Smooth muscle cell (in vitro differentiated cells): ENCODE measurements around the gene TAF4. TPM values are rescaled to one million over a fixed set of nuclear protein-coding genes. Genes with fewer than 3 reads are reported as not detected.
"Not testable (repeated sequence)": the region's sequence is repeated elsewhere in the genome, so short reads cannot be mapped to it uniquely, and the experiment has no call there.

Source experiments
- DNase-seq: peaks from one replicate; lab custom pipeline; 2025; ENCODE audit not compliant: unreplicated experiment; lab: John Stamatoyannopoulos, UW
- H2AFZ ChIP-seq: fragments of 200-600 bp; sonication (generic); 2 replicates; pipeline ENCODE4 v1.6.0; 2016; ENCODE audit warnings: antibody characterized with exemption, low read depth, mild to moderate bottlenecking
- H3F3A ChIP-seq: fragments of 200-600 bp; sonication (generic); 2 replicates; pipeline ENCODE4 v1.6.0; 2017; ENCODE audit warnings: antibody characterized with exemption, low read depth
- H3K27ac ChIP-seq: fragments of 200-600 bp; sonication (generic); 2 replicates; pipeline ENCODE4 v1.5.1; 2016; ENCODE audit warnings: low read depth, mild to moderate bottlenecking
- H3K27me3 ChIP-seq: fragments of 200-600 bp; sonication (generic); 2 replicates; pipeline ENCODE4 v1.6.1; 2016; ENCODE audit warnings: low read depth, mild to moderate bottlenecking
- H3K36me3 ChIP-seq: fragments of 200-600 bp; sonication (generic); 2 replicates; pipeline ENCODE4 v1.5.1; 2016; ENCODE audit warnings: low read depth
- H3K4me1 ChIP-seq: fragments of 200-600 bp; sonication (generic); 2 replicates; pipeline ENCODE4 v1.5.1; 2016; ENCODE audit warnings: low read depth
- H3K4me2 ChIP-seq: fragments of 200-600 bp; sonication (generic); 2 replicates; pipeline ENCODE4 v1.6.0; 2016; ENCODE audit warnings: mild to moderate bottlenecking
- H3K4me3 ChIP-seq: fragments of 200-600 bp; sonication (generic); 2 replicates; pipeline ENCODE4 v1.5.1; 2016; ENCODE audit warnings: mild to moderate bottlenecking
- H3K79me2 ChIP-seq: fragments of 200-600 bp; sonication (generic); 2 replicates; pipeline ENCODE4 v1.6.0; 2016; ENCODE audit warnings: low read depth, mild to moderate bottlenecking
- H3K9ac ChIP-seq: fragments of 200-600 bp; sonication (generic); 2 replicates; pipeline ENCODE4 v1.6.0; 2016; ENCODE audit warnings: low read depth
- H3K9me3 ChIP-seq: fragments of 200-600 bp; sonication (generic); replicated peaks from 2 replicates; pipeline ENCODE4 v1.5.1; 2016; ENCODE audit warnings: low read depth
- H4K20me1 ChIP-seq: fragments of 200-600 bp; sonication (generic); 2 replicates; pipeline ENCODE4 v1.6.0; 2016; ENCODE audit warnings: low read depth
- CTCF ChIP-seq: fragments of 200-600 bp; sonication (generic); IDR thresholded peaks from 2 replicates; pipeline ENCODE4 v1.5.1; 2017; ENCODE audit warnings: borderline replicate concordance, mild to moderate bottlenecking, antibody characterized with exemption; ENCODE audit not compliant: insufficient read depth, poor library complexity, severe bottlenecking
- WGBS: methylation state at CpG from one replicate; pipeline ENCODE4 v1.1.7; 2016; ENCODE audit warnings: low lambda C conversion rate; 5-methylcytosine and 5-hydroxymethylcytosine counted together
- polyA plus RNA-seq: library from polyadenylated mRNA; unstranded; fragments of >200 nt; fragmentation: Nextera tagmentation; extraction: Ambion mirVana; gene quantifications from 2 replicates; pipeline ENCODE4 v1.2.1, GENCODE V29; 2016
- total RNA-seq: library from RNA; depleted of rRNA; stranded (reverse); fragments of >200 nt; gene quantifications from 2 replicates; pipeline ENCODE4 v1.2.3, GENCODE V29; 2014

Gene TAF4
- total and polyA plus RNA-seq, 2 experiments from 2014 or later = 0.67 to 8.5 TPM

- WGBS = 66% methylated on average over 5 of the region's 5 CpGs
- H3K79me2 ChIP-seq = no peaks in the 10 kb centered on the region
- H2AFZ ChIP-seq = no peak overlapping the region
- H3F3A ChIP-seq = no peaks in the 10 kb centered on the region
- no peak overlapping the region for H3K9ac ChIP-seq
- no peak overlapping the region for H3K27ac ChIP-seq
- no peaks in the 10 kb centered on the region for H3K9me3 ChIP-seq
- H4K20me1 ChIP-seq = no peaks in the 10 kb centered on the region
- no peaks in the 10 kb centered on the region for H3K4me1 ChIP-seq
- no peak for TF ChIP-seq CTCF
- H3K4me2 ChIP-seq = no peak overlapping the region
- H3K36me3 ChIP-seq = no peaks in the 10 kb centered on the region
- H3K27me3 ChIP-seq = no peaks in the 10 kb centered on the region
- no peak for DNase-seq
- H3K4me3 ChIP-seq = no peak overlapping the region
These were observed 17.6 kb upstream of the TAF4 start for GRCh38 chr20:62083312-62083711.

- Histone ChIP-seq H3K27ac (no peak overlapping the region), H3K4me2 (no peak overlapping the region), H2AFZ (no peak overlapping the region), H3K9me3 (peaks cover 6% of the 10 kb centered on the region), H4K20me1 (no peaks in the 10 kb centered on the region), H3F3A (no peaks in the 10 kb centered on the region), H3K4me3 (no peak overlapping the region), H3K79me2 (no peaks in the 10 kb centered on the region), H3K27me3 (no peaks in the 10 kb centered on the region), H3K4me1 (no peaks in the 10 kb centered on the region), H3K9ac (no peak overlapping the region), H3K36me3 (no peaks in the 10 kb centered on the region)
- no peak for DNase-seq
- WGBS = 86% methylated on average over 15 of the region's 15 CpGs
- TF ChIP-seq CTCF = no peak
These were observed 14.7 kb upstream of the TAF4 start for GRCh38 chr20:62080249-62080990.

- Histone ChIP-seq H3K4me1 (no peaks in the 10 kb centered on the region), H3K27me3 (no peaks in the 10 kb centered on the region), H4K20me1 (no peaks in the 10 kb centered on the region), H3K27ac (no peak overlapping the region), H3K79me2 (no peaks in the 10 kb centered on the region), H3K9me3 (peaks cover 9% of the 10 kb centered on the region), H3K36me3 (no peaks in the 10 kb centered on the region), H3K4me3 (no peak overlapping the region), H3K9ac (no peak overlapping the region), H3F3A (no peaks in the 10 kb centered on the region), H2AFZ (no peak overlapping the region), H3K4me2 (no peak overlapping the region)
- WGBS = 100% methylated on average over 1 of the region's 1 CpG
- DNase-seq = no peak
- TF ChIP-seq CTCF = no peak
These were observed 13.5 kb upstream of the TAF4 start for GRCh38 chr20:62079166-62079565.

- H3K36me3 ChIP-seq = no peaks in the 10 kb centered on the region
- H2AFZ ChIP-seq = no peak overlapping the region
- H3F3A ChIP-seq = no peaks in the 10 kb centered on the region
- 95% methylated on average over 5 of the region's 5 CpGs for WGBS
- DNase-seq = no peak
- no peak overlapping the region for H3K4me3 ChIP-seq
- H3K4me1 ChIP-seq = no peaks in the 10 kb centered on the region
- no peaks in the 10 kb centered on the region for H3K27me3 ChIP-seq
- no peak for TF ChIP-seq CTCF
- peaks cover 9% of the 10 kb centered on the region for H3K9me3 ChIP-seq
- H3K9ac ChIP-seq = no peak overlapping the region
- H3K79me2 ChIP-seq = no peaks in the 10 kb centered on the region
- no peak overlapping the region for H3K4me2 ChIP-seq
- no peak overlapping the region for H3K27ac ChIP-seq
- H4K20me1 ChIP-seq = no peaks in the 10 kb centered on the region
These were observed 7.6 kb upstream of the TAF4 start for GRCh38 chr20:62073323-62073722.

- not testable (repeated sequence) for H3K27ac ChIP-seq, H3K4me3 ChIP-seq, H3K9me3 ChIP-seq, DNase-seq, H3K4me2 ChIP-seq, H2AFZ ChIP-seq, H3K4me1 ChIP-seq, H3K36me3 ChIP-seq, H3F3A ChIP-seq, H3K79me2 ChIP-seq, H3K27me3 ChIP-seq, H4K20me1 ChIP-seq, H3K9ac ChIP-seq
- 78% methylated on average over 8 of the region's 8 CpGs for WGBS
These were observed 6.2 kb upstream of the TAF4 start for GRCh38 chr20:62071669-62072430.
